HT1080 (cell line): ENCODE measurements around the gene C1orf116. TPM values are rescaled to one million over a fixed set of nuclear protein-coding genes. Genes with fewer than 3 reads are reported as not detected.
A peak's percentile ranks its signal among the peaks of the same experiment; 100 is the strongest.

Experiments used
- DNase-seq: peaks from one replicate; pipeline ENCODE4 v3.0.0-alpha.2; 2015; ENCODE audit warnings: low read depth
- total RNA-seq: library from RNA; depleted of rRNA; stranded (reverse); fragments of >200 nt; shearing (Covaris generic); gene quantifications from 2 replicates; pipeline ENCODE4 v1.2.3, GENCODE V29; 2014

The C1orf116 gene
- total RNA-seq, 1 experiment from 2014 or later = 0.59 TPM

DNA sequence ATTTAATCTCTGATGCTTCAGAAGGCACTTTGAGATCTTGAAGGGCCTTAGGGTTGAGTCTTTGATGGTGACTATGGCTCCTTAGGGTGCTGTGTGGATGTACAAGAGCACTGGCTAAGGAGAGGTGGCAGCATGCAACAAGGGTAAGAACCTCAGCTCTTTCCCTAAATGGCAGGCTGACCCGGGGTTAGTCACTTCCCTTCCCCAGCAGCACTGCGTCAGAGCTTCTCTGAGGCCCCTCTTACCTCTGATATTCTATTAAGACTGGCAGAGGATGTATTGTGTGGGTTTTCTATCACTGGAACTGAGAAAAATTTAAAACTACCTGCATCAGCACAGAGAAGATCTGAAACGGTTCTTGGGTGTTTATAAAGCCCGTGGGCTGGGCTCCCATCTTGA, 11.8 kb downstream of the C1orf116 start:
- peak; percentile 84 for DNase-seq

DNA sequence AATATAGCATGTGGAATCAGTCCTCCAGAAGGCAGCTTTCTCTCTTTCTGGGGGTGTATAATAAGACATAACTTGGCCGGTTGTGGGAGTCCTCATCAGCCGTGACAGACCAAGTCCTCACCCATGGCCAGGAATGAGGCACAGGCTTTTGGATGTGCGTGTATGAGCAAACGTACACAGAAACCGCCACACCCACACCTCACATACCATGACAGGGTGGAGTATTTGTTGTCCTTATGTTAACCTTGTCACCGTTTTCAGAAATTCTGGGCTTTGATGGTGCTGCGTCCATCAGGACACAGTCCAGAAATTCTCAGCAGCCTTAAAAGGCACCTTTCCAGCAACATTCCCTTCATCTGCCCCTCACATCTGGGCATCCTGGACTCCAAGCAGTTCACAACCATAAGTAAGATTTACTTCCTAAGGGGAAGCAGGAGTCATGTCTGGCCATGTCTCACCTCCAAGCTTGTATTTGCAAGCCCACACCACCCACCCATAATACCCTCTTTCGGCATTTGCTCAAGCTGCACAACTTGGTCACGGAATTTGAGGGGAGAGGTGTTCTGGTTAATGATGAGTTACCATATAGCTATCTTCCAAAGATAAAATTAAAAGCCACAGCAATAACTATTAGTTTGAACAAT, 12.4 kb downstream of the C1orf116 start:
- no peak for DNase-seq

DNA sequence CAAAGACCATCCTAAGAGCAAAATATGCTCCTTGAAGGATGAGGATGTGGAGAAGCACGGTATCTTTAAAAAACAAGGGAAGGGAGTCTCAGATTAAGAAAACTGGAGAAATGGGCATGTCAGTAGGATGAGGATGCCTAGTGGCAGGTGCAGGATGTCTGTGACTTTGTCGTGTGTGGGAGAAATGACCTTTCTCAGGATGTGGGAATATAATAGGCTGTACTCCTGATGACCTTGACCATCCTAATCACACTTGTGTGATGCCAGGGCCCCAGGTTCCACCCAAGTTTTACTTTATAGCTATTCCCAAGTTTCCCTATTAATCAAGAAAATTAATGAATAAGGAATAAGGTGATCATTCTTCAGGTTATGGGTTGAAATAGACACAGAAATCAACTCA, 12.9 kb downstream of the C1orf116 start:
- no peak for DNase-seq

DNA sequence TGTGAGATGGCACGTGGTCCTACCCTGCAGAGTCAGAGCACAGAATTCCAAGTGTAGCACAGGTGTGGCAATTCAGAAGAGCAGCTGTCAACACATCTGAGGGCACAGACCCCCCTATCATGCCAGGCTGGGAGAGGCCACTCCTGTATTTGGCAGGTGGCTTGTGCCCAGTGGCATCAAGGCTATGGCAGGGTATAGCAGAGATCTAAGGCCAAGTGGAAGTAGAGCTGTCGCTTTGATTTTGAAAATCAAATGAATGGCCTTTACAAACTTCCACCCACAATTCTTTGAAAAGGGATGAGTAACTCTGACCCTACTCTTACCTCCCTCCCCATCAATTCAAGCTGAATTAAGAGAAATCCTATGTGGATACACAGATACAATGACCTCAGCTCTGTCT, 13.4 kb downstream of the C1orf116 start:
- DNase-seq = no peak

DNA sequence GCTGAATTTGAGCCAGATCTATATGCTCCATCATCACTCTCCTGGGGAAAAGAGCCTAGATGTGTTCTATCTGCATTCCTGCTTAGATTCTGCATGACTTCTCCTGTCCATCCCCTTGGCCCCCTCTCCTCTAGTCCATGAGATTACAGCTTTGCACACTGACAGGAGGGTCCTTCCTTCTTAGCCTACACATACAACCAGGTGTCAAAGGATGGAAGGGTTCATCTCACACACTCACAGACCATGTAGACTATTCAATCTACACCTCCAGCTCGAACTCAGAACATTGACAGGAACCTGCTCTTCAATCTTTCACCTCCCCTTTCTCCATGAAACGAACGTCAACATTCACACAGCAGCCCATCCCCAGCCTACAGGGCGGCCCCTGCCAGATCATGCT, 13.8 kb downstream of the C1orf116 start:
- no peak for DNase-seq

DNA sequence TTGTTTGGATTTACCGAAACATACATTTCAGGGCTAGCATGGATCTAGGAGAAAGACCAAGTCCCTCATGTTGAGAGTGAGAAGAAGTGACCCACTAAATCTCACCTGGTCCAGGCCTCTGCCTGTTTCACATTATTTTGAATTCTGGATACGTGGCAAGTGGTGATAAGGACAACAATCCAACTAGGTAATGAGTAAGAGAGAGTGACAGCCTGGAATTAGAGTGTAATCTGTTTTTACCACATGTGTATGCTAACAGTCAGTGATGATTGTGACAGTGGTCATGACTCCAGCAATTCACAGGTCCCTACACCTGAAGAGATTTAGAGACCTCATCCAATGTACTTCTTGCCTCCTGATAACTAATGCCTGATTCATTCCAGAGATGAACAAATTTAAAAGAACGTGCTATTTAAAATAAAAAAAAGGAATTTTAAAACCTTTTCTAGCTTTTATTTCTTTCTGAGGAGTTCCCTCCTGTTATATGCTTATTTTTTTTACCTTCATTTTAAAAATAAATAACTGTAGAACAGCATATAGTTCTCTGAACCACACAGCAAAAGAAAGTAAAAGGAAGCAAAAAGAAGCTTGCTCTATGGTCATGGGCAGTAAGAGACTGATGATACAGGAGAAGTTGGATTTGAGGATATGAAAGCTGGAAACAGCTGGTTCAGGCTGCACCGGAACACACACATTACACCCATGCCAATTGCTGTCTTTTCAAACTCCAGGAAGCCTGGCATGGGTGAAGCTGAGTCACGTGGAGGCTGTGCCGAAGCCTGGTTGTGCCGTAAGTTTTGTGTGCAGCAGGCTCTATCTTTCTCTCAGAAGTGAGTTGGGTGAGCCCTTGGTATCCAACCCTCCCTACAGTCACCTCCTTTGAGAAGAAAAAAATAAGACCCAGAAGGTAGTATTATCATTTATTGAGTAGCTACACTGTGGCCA, 14.7 kb downstream of the C1orf116 start:
- peak; percentile 82 for DNase-seq

DNA sequence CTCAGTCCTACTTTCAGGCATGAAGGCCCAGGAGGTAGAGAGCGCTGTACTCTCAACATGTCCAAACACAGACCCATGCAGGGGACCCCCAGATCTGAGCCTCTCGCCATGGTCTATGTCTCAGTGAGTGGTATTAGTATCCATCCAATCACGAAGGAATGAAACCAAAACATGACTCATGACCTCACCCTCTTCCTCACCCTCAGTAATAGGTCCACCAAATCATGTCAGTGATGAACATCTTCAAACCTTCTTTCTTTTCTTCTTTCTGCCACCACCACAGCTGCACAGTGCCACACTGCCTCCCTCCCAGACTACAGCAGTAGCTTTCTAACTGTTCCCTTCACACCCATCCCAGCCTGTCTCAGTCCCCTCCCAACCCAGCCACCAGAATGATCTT, 16.8 kb downstream of the C1orf116 start:
- no peak for DNase-seq

DNA sequence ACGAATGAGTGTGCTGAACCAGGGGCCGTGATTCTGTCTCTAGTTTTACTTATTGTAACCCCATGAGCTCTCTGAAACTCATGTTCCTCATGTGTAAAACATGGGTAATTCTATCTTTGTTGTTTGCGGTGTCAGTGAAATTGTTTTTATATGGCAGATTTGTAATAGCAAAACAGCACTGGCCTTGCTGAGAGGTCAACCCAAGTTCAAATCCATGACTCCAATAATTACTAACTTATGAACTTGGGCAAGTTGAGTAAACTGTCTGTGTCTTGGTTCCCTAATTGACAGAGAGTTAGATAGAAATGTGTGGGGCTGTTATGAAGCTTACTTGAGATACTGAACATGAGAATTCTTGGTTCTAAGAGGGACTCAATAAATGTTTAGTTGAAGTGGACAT, 17.8 kb downstream of the C1orf116 start:
- no peak for DNase-seq

DNA sequence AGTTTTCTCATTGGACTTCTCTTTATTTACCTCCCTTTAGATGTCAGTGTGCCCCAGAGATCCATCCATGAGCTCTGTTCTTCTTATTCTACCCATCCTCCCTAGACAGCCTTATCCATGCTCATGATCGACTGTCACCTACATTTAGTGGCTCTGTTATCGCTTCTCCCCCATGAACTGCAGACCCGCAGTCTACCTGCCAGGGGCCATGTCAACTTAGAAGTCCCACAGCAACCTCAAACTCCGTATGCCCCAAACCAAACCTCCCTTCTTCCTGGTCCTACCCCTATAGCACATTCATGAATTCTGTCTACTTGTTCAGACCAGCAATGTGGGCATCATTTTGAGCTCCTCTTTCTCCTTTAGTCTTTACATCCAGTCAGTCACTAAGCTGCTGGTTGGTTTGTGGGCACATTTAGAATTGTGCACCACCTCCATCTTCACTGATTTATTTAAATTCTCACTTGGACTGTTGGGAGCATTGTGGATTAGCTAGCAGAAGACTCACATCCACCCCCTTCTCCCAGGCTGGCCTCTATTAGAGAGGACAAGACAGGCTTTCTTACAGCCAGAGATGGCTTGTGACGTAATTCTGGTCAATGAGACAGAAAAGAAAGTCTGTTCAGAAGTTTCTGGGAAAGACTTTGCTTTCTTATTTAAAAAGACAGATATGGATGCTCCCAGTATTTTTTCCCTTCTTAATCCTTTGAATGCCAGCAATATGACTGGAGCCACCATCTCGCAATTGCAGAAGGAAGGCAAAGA, 19.1 kb downstream of the C1orf116 start:
- no peak for DNase-seq

DNA sequence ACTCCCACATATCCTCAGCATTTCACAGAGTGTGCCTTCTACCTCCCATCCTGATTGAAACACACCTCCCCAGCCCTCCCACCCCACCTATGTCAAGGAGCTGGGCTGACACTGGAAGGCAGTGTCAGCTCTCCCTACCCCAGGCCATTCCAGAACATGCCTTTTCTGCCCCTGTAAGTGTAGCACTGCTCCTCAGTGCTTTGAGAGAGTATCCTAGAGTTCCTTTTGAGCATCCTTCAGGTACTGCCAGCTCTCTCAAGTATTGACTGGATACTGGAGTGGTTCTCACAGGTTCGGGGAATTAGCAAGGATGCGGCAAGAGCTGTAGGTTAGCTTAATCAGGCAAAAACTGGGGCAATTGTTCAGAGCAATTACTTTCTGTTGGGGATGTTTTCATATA, 21.8 kb downstream of the C1orf116 start:
- DNase-seq = no peak

DNA sequence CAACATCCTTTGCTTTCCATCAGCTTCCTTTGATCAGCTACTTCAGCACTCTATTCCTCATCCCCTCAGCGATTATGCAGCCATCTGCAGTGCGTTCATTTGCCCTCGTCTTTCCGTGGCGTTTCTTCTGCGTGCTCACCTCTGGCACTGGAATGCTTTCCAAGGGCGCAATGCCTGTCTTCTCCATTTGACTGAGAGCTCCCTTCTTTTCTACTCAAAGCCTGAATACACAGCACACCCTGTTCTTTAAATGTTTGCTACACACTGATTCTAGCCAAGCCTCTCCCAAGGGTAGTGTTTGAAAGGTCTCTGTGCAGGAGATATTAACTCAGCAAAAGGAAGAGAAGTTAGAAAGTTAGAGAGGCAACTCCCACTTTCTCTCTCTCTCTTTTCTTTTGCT, 22.6 kb downstream of the C1orf116 start:
- no peak for DNase-seq

DNA sequence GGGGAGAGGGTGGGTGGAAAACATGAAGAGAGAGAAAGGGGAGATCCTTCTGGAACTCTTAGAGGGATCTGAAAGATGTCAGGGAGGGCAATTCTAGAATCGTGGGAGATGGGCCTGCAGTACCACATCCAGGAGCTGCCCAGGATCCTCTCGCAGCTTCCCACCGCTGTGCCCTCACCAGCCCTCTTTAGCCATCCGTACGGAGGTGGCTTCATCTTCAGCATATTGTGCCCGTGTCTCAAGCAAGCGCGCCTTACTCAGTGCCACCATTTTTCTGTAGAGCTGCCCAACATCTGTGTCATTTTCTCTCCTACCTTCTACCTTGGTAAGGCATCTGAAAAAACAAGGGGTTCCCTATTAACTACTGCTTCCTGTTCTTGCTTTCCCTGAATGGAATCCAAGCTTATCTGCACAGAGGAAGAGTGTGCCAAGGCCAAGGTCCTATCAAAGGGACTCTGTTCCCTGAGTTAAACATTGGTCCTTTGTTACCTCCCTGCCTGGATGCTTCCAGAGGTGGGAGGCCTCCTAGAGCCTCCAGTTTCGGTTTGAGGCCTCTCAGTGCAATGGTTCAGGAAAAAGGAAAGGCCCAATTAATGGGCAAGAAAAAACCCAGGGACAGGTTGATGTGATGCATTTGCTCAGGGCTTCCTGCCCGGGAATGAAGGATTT, 23.2 kb downstream of the C1orf116 start:
- DNase-seq = no peak

DNA sequence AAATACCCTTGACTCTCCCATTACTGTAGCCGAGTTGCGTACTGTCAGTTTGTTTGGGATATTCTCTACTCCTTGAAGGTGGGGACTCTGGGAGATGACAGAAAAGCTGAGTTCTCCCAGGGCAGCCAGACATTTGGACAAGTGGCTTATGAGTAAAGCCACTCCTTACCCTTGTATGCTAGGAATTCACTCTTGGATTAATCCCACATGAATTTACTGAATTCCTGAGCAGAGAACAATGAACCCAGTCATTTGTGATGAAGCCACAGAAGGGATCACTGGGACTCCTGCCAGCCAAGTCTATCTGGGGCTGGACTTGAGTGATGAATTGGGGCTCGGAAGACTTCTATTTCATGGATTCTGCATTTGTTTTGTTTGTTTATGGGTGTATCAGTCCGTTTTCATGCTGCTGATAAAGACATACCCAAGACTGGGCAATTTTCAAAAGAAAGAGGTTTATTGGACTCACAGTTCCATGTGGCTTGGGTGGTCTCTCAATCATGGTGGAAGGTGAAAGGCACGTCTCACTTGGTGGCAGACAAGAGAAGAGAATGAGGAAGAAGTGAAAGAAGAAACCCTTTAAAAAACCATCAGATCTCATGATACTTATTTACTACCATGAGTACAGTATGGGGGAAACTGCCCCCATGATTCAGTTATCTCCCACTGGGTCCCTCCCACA, 25.1 kb downstream of the C1orf116 start:
- DNase-seq = peak; percentile 98

DNA sequence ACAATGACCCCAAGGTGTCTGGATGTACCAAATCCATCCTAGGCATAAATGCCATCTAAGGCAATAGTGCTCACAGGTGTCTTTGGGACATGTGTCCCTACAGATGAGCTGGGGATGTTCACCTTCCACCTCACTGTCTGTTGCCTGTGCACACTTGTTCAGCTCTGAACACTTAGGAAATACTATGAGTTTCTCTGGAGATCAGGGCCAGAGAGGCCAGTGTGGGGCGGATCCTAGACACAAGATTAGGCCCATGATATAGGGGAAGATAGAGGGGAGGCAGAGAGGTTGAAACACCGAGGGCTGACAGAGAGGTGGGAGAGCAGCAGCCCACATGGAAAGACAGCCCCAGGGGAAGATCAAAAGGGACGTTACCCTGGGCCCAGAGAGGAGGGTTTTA, 25.6 kb downstream of the C1orf116 start:
- no peak for DNase-seq

DNA sequence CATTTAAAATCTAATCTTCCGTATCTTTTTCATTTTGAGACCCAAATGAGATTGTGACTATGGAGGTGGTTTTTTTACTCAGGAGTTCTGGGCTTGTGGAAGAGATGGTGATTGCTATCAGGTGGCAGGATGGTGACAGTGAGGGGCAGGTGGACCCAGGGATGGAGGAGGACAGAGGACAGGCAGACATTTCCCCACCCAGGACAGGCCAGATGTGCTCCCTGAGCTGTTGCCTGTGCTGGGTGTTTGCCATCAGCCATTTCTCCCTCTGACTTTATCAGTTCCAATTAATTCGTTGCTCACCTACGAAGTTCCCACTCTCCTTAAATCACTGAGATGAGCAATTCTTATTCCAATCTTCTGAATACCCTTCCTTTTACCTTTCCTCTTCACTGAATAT, 26.5 kb downstream of the C1orf116 start:
- DNase-seq = no peak

DNA sequence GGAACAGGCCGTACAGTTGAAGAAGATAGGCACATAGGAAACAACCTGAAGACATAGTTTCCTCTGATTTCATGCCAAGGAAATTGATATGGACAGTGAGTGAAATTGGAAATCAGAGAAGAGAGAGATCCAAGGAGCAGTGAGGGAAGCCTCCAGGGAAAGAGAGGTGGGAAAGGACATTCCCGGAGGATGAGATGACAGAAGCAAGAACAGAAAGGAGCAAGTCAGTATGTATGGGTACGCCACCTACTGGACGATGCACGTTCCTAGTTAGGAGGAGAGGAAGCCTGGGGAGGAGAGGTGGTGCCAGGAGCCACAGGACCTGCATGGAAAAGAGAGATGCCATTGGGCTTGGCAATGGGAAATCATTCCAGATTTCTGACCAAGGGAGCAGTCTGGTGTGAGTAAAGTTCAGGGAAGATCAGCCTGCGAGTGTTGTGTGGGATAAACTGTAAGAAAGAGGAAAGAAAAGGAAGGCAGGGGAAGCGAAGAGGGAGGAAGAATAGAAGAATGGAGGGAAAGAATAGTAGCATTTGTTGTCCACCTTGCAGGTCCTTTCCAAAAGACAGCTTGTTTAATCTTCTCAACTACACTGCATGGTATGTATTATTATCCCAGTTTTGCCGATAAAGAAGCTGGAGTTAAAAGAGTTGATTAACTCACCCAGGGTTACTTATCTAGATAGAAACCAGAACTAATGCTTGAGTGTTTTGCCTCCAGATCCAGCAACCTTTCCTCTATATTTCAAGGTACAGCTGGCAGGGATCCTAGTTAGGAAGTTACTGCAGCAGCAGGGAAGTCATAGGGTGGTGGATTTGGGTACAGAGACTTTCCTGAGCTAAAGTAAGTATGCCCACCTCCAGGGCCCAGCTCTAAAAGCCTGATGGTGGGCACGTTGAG, 27.4 kb downstream of the C1orf116 start:
- peak; percentile 81 for DNase-seq

DNA sequence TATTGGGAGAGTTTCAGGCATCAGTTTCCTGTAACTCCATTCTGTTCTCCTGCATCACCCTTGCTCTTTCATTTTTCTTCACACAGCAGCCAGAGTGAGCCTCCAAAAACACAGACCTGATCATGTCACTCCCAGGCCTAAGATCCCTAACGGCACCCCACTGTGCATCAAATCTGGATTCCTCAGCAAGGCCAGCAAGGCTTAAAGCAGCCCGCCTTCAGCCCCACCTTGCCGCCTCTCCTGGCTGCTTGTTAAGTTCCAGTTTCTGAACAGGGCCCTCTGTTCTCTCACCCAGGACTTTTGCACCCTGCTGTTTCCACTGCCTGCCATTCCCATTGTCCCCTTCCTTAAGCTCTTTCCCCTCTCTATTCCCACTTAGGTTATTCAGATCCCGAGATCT, 29.3 kb downstream of the C1orf116 start:
- no peak for DNase-seq

DNA sequence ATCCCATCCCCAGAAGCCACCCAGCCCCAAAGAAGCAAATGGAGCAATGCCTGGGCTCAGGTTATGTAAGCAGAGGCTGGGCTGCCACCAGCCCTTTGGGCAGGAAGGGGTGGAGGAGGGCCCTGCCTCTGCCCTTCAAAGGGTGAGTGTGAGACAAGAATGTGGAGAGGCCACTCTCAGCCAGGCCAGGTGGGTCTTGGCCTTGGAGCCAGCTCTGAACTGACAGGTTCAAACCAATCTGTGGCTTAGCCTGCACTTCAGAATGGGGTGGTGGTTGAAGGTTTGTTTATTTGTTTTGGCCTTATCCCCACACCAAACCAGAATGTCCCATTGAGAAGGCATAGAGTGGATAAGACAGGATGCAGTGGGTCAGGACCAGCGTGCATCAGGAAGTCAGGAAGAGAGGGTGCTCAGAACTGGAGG, 29.8 kb downstream of the C1orf116 start:
- peak; percentile 63 for DNase-seq

DNA sequence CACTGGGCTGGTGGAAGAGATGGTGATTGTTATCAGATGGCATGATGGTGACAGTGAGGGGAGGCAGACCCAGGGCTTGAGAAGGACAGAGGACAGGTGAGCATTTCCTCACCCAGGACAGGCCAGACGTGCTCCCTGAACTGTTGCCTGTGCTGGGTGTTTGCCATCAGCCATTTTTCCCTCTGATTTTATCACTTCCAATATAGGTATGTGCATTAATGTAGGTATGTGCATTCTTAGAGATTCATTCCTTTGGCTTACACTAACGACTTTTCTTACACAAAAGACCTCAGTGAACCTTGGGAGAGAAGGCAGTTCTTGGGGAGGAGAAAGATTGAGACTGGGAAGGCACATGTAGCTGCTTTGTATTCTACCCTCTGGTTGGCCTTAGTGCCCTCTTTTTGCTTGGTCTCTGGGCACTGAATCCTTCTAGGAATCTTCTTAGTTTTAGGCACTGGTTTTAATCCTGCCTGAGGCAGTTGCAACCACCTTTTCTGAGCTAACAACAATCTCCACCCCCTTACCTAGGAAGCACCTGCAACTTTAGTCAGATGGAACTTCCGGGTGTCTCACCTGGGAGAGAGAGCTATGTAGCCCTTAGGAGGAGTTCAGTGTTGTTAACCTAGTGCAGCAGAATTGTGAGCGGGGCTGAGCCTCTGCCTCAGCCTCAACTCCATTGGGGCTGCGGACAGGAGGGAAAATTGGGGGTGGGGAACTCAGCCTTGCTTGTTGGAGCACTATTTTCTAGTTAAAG, 30.9 kb downstream of the C1orf116 start:
- DNase-seq = no peak
